HepG2 (cell line): ENCODE measurements around the gene FNBP1L. TPM values are rescaled to one million over a fixed set of nuclear protein-coding genes. Genes with fewer than 3 reads are reported as not detected.

Source experiments
- ATAC-seq: fragments of 200-7000 bp; cut with Tn5 transposase; 3 replicates; pipeline ENCODE4 v1.9.1; 2020; ENCODE audit warnings: mild to moderate bottlenecking, moderate library complexity
- BruUV-seq: library from RNA; stranded (reverse); fragments of 400-500 nt; replicated peaks from 2 replicates; lab custom pipeline; 2021; lab: Mats Ljungman, UMichigan
- CTCF ChIA-PET: fragments of 300-600 bp; formaldehyde crosslinking; extraction: SDS; loops from one replicate; lab custom pipeline; 2021; ENCODE audit warnings: low total read pairs, inconsistent platforms, low intra/inter-chr PET ratio; lab: Yijun Ruan, JAX
- POLR2A ChIA-PET: fragments of 350-600 bp; sonication (Branson Sonifier 250); formaldehyde crosslinking; loops from one replicate; lab custom pipeline; 2020; ENCODE audit warnings: antibody characterized with exemption, inconsistent platforms; lab: Yijun Ruan, JAX
- DNase-seq: peaks from one replicate; pipeline ENCODE4 v3.0.0-alpha.2; 2015; ENCODE audit warnings: low spot score
- FAIRE-seq: peaks from 3 replicates; lab custom pipeline; 2011; peaks lifted over from hg19 to GRCh38; lab: Jason Lieb, UNC
- H2AFZ ChIP-seq: one replicate; pipeline ENCODE4 v1.6.1; 2011; ENCODE audit warnings: low read length, inconsistent platforms
- H3K27ac ChIP-seq: fragments of 300-600 bp; 3 replicates; pipeline ENCODE4 v1.8.0; 2011; ENCODE audit warnings: mixed run types, mild to moderate bottlenecking, mixed read lengths, low read length, inconsistent platforms; ENCODE audit not compliant: insufficient read depth; ENCODE audit errors: extremely low read length
- H3K27me3 ChIP-seq, 2 experiments: fragments of 200-600 bp in 1 of 2; 2 replicates in 1 of 2; 3 replicates in 1 of 2; pipeline versions ENCODE4 v1.6.0 to v1.8.0; 2011; ENCODE audit warnings: low read length in 2 of 2, mild to moderate bottlenecking in 2 of 2, moderate library complexity in 2 of 2, inconsistent platforms in 1 of 2; ENCODE audit not compliant: insufficient read depth in 2 of 2, control insufficient read depth in 1 of 2
- H3K36me3 ChIP-seq, 2 experiments: fragments of 200-600 bp in 1 of 2; replicated peaks in 1 of 2; 2 replicates in 1 of 2; 3 replicates in 1 of 2; pipeline versions ENCODE4 v1.5.1 to v1.8.0; 2011; ENCODE audit warnings: low read length in 2 of 2, inconsistent platforms in 1 of 2; ENCODE audit not compliant: insufficient read depth in 2 of 2, control insufficient read depth in 1 of 2
- H3K4me1 ChIP-seq: 2 replicates; pipeline ENCODE4 v1.5.1; 2012; ENCODE audit warnings: low read length, inconsistent platforms; ENCODE audit not compliant: insufficient read depth
- H3K4me2 ChIP-seq: 2 replicates; pipeline ENCODE4 v1.6.0; 2011; ENCODE audit warnings: low read depth, low read length, inconsistent platforms
- H3K4me3 ChIP-seq, 3 experiments: fragments of 200-600 bp in 1 of 3; sonication (generic), shearing (Covaris generic) in 1 of 3; replicated peaks in 1 of 3; 2 replicates each; pipeline ENCODE4 v1.5.1; 2011 to 2016; ENCODE audit warnings: low read length in 3 of 3, inconsistent platforms in 2 of 3, low read depth in 2 of 3, mild to moderate bottlenecking in 2 of 3, control low read depth in 1 of 3, mixed read lengths in 1 of 3; ENCODE audit not compliant: insufficient read depth in 1 of 3
- H3K79me2 ChIP-seq: one replicate; pipeline ENCODE4 v1.6.1; 2011; ENCODE audit warnings: low read length, inconsistent platforms; ENCODE audit not compliant: insufficient read depth
- H3K9ac ChIP-seq: 2 replicates; pipeline ENCODE4 v1.6.0; 2011; ENCODE audit warnings: mild to moderate bottlenecking, low read depth, low read length, inconsistent platforms; ENCODE audit not compliant: insufficient read depth
- H3K9me3 ChIP-seq: 2 replicates; pipeline ENCODE4 v1.5.1; 2012; ENCODE audit warnings: mild to moderate bottlenecking, low read length
- H4K20me1 ChIP-seq: 2 replicates; pipeline ENCODE4 v1.6.0; 2011; ENCODE audit warnings: inconsistent platforms, mild to moderate bottlenecking, low read length, moderate library complexity; ENCODE audit not compliant: insufficient read depth
- CEBPG ChIP-seq: IDR thresholded peaks from 2 replicates; pipeline ENCODE4 v1.6.1; 2016
- DMAP1 ChIP-seq: IDR thresholded peaks from 2 replicates; pipeline ENCODE4 v1.6.1; 2016
- E2F5 ChIP-seq: sonication (generic); formaldehyde crosslinking; conservative IDR thresholded peaks from 2 replicates; pipeline ENCODE4 v1.4.0; 2020; ENCODE audit warnings: missing genetic modification reagents
- ETV6 ChIP-seq: sonication (generic); formaldehyde crosslinking; conservative IDR thresholded peaks from 2 replicates; pipeline ENCODE4 v1.4.0; 2020; ENCODE audit warnings: missing genetic modification reagents
- FOXC1 ChIP-seq: sonication (generic); formaldehyde crosslinking; IDR thresholded peaks from 2 replicates; pipeline ENCODE4 v1.8.0; 2022; ENCODE audit warnings: mild to moderate bottlenecking, missing genetic modification reagents, borderline replicate concordance
- GPBP1L1 ChIP-seq: sonication (generic); formaldehyde crosslinking; IDR thresholded peaks from 2 replicates; pipeline ENCODE4 v1.5.0; 2020; ENCODE audit warnings: mild to moderate bottlenecking, missing genetic modification reagents
- HNF4G ChIP-seq, 2 experiments: sonication (generic) in 1 of 2; formaldehyde crosslinking in 1 of 2; IDR thresholded peaks; 2 replicates each; pipeline versions ENCODE4 v1.4.0 to v1.6.1; 2011 to 2020; ENCODE audit warnings: borderline replicate concordance in 2 of 2, low read depth in 2 of 2, mild to moderate bottlenecking in 2 of 2, low read length in 1 of 2, missing genetic modification reagents in 1 of 2, moderate library complexity in 1 of 2
- KLF15 ChIP-seq: sonication (generic); formaldehyde crosslinking; IDR thresholded peaks from 2 replicates; pipeline ENCODE4 v1.8.1; 2023; ENCODE audit warnings: borderline replicate concordance, mild to moderate bottlenecking, inconsistent platforms, missing genetic modification reagents, mixed read lengths
- NFYB ChIP-seq: sonication (generic); formaldehyde crosslinking; IDR thresholded peaks from 2 replicates; pipeline ENCODE4 v1.4.0; 2020; ENCODE audit warnings: missing genetic modification reagents
- PATZ1 ChIP-seq: sonication (generic); formaldehyde crosslinking; IDR thresholded peaks from 2 replicates; pipeline ENCODE4 v1.4.0; 2020; ENCODE audit warnings: missing genetic modification reagents
- PBX3 ChIP-seq: sonication (generic); formaldehyde crosslinking; IDR thresholded peaks from 2 replicates; pipeline ENCODE4 v1.8.1; 2023; ENCODE audit warnings: missing genetic modification reagents, inconsistent platforms, borderline replicate concordance
- SCMH1 ChIP-seq: sonication (generic); formaldehyde crosslinking; IDR thresholded peaks from 2 replicates; pipeline ENCODE4 v1.9.0; 2021; ENCODE audit warnings: missing genetic modification reagents, mild to moderate bottlenecking, borderline replicate concordance
- ZEB1 ChIP-seq: IDR thresholded peaks from 2 replicates; pipeline ENCODE4 v1.6.1; 2012; ENCODE audit warnings: mild to moderate bottlenecking, low read depth, inconsistent platforms; ENCODE audit not compliant: insufficient replicate concordance
- ZNF143 ChIP-seq: sonication (generic); formaldehyde crosslinking; IDR thresholded peaks from 2 replicates; pipeline ENCODE4 v1.4.0; 2020; ENCODE audit warnings: missing genetic modification reagents
- ZNF30 ChIP-seq: sonication (generic); formaldehyde crosslinking; IDR thresholded peaks from 2 replicates; pipeline ENCODE4 v1.5.0; 2020; ENCODE audit warnings: mild to moderate bottlenecking, missing genetic modification reagents
- ZNF343 ChIP-seq: sonication (generic); formaldehyde crosslinking; IDR thresholded peaks from 2 replicates; pipeline ENCODE4 v1.4.0; 2020; ENCODE audit warnings: mild to moderate bottlenecking, missing genetic modification reagents
- ZNF672 ChIP-seq: sonication (generic); formaldehyde crosslinking; IDR thresholded peaks from 2 replicates; pipeline ENCODE4 v1.8.1; 2022; ENCODE audit warnings: missing genetic modification reagents
- WGBS: methylation state at CpG from one replicate; pipeline ENCODE4 v1.1.6; 2017; ENCODE audit warnings: low lambda C conversion rate; 5-methylcytosine and 5-hydroxymethylcytosine counted together
- in situ Hi-C: cut with HindIII; loops from 2 replicates; pipeline ENCODE4 v1.10.0; 2017; ENCODE audit warnings: low pct_unique_long_range_greater_than_20kb; ENCODE audit not compliant: extremely low pct_ligation_motif_present
- intact Hi-C: fragments of 100-400 bp; cut with micrococcal nuclease; formaldehyde crosslinking; loops from one replicate; pipeline ENCODE4 v1.10.0; 2022; ENCODE audit not compliant: unreplicated experiment
- polyA plus RNA-seq, 8 experiments: library from polyadenylated mRNA; depleted of rRNA in 3 of 8; stranded (reverse) in 7 of 8; unstranded in 1 of 8; fragments of >200 nt; fragmentation: Illumina TruSeq in 4 of 8; extraction: Trizol in 4 of 8; gene quantifications; 2 replicates each; pipeline versions ENCODE4 v1.2.1 to v1.2.3, GENCODE V29; 2011 to 2016; ENCODE audit warnings: low read depth in 4 of 8, missing spikeins in 1 of 8, mixed read lengths in 1 of 8; ENCODE audit not compliant: insufficient read depth in 1 of 8
- total RNA-seq, 5 experiments: library from RNA; depleted of rRNA; stranded (reverse); fragments of >200 nt; fragmentation: Illumina TruSeq; extraction: Trizol; gene quantifications; 2 replicates each; pipeline ENCODE4 v1.2.3, GENCODE V29; 2016; ENCODE audit warnings: low read depth in 1 of 5
- TF ChIP-seq, protein P1 (sequence below): IDR thresholded peaks from 2 replicates; pipeline ENCODE4 v1.6.1; 2016; ENCODE audit warnings: mild to moderate bottlenecking

Gene FNBP1L
- total and polyA plus RNA-seq, 2 of the 13 experiments (the other 11 are each of a cell fraction or from before 2014, with no cell fraction given), result 24.1 to 27.1 TPM

DNA sequence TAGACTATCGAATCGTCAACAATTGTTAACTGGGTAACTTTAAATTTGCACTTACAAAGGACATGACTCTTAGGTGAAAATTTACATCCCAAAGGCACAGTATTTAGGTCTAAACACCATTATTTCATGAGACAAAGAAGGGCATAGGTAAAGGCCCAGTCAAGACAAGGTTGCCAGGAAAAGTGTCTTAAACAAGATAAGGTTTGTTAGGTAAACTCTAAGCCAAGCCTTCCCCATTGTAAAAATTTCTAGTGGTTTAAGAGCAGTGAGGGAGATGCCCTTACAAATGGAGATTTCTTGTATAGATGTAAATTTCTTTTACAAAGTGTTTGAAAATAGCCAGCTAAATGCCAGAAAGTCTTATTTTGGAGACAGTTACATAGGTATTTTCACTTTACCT, 36.9 kb upstream of the FNBP1L start (continued):
- TF ChIP-seq E2F5 (CRISPR knock-in tag) (no peak), DMAP1 (CRISPR knock-in tag) (no peak), ETV6 (CRISPR knock-in tag) (no peak), ZNF143 (no peak), HNF4G (IDR thresholded peaks at IDR 0.05; ENCODE audit: borderline replicate concordance, low read depth, low read length) (no peak), HNF4G (CRISPR knock-in tag; IDR thresholded peaks at IDR 0.05; ENCODE audit: borderline replicate concordance, low read depth) (no peak), NFYB (no peak), KLF15 (CRISPR knock-in tag) (no peak)

DNA sequence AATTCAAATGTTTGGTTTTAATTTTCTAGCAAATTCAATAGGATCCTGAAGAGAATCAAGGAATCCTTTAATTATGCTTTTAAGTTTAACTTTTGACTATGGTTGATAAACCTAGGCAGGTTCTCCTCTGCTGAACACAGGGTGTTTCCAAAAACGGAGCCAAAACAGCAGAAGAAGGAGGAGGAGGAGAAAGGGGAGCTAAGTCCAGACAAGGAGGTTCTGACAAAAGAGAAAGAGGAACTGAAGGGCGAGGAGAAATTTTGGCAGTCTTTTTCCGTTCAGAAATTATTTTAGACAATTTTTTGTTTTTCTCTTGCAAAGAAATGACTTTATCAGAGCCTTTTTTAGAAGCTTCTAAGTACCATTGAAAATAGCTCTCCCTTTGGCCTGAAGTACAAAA, 33.2 kb upstream of the FNBP1L start:
- no TSS peak for BruUV-seq
- Histone ChIP-seq H3K36me3 (no peaks in the 10 kb centered on the region), H3K27ac (no peak overlapping the region), H3K79me2 (no peaks in the 10 kb centered on the region), H3K4me2 (no peak overlapping the region), H3K4me1 (0 out of 2 replicates have a peak, but pooled peaks cover 6% of the 10 kb centered on the region), H3K9ac (no peak overlapping the region), H4K20me1 (no peaks in the 10 kb centered on the region), H3K4me3 (no peak overlapping the region), H3K9me3 (peaks cover under 1% of the 10 kb centered on the region; the same call in 1 of the 2 replicates), H2AFZ (no peak overlapping the region), H3K27me3 (peaks cover 0 to 5% of the 10 kb centered on the region in 2 experiments; a peak in 2 of 5 replicates)
- POLR2A ChIA-PET, result no interaction called here
- in situ Hi-C loops, result no loop called here
- no peak for DNase-seq
- WGBS, result 5% methylated on average over 3 of the region's 3 CpGs
- intact Hi-C loops, result no loop called here
- ATAC-seq, result no peak
- FAIRE-seq, result no peak
- CTCF ChIA-PET, result no interaction called here
- TF ChIP-seq ZNF30 (CRISPR knock-in tag) (no peak), GPBP1L1 (CRISPR knock-in tag) (no peak), ZNF343 (CRISPR knock-in tag) (no peak), SCMH1 (no peak), PBX3 (no peak), ZEB1 (no peak), ZNF672 (CRISPR knock-in tag) (no peak), CEBPG (CRISPR knock-in tag) (no peak), PATZ1 (CRISPR knock-in tag) (no peak), FOXC1 (CRISPR knock-in tag) (no peak)
- TF ChIP-seq, protein P1, sequence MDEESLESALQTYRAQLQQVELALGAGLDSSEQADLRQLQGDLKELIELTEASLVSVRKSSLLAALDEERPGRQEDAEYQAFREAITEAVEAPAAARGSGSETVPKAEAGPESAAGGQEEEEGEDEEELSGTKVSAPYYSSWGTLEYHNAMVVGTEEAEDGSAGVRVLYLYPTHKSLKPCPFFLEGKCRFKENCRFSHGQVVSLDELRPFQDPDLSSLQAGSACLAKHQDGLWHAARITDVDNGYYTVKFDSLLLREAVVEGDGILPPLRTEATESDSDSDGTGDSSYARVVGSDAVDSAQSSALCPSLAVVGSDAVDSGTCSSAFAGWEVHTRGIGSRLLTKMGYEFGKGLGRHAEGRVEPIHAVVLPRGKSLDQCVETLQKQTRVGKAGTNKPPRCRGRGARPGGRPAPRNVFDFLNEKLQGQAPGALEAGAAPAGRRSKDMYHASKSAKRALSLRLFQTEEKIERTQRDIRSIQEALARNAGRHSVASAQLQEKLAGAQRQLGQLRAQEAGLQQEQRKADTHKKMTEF (CRISPR knock-in tag), result no peak
